Measurements from ENCODE around the gene EDN2.

- no peak for TF ChIP-seq CTCF (IDR thresholded peaks at IDR 0.05)
- TF ChIP-seq POLR2A (IDR thresholded peaks at IDR 0.05): no peak
- TF ChIP-seq POLR2AphosphoS5 (IDR thresholded peaks at IDR 0.05): no peak
Measured at GRCh38 chr1:41521766-41522165, 37.3 kb upstream of the EDN2 start.

Data from breast epithelium (tissue), 3 donors.